Activated CD4-positive, alpha-beta T cell treated with anti-CD3 and anti-CD28 coated beads, Interleukin-10, Interleukin-2, amounts not matched to agents 100 ng/mL and 50 ng/mL, durations not matched to agents 16 hours and 8 hours (primary cell): ENCODE measurements around the gene IGSF21.

Source experiments
- DNase-seq: peaks from one replicate; pipeline ENCODE4 v3.0.0-alpha.2; 2020

IGSF21 gene

DNA sequence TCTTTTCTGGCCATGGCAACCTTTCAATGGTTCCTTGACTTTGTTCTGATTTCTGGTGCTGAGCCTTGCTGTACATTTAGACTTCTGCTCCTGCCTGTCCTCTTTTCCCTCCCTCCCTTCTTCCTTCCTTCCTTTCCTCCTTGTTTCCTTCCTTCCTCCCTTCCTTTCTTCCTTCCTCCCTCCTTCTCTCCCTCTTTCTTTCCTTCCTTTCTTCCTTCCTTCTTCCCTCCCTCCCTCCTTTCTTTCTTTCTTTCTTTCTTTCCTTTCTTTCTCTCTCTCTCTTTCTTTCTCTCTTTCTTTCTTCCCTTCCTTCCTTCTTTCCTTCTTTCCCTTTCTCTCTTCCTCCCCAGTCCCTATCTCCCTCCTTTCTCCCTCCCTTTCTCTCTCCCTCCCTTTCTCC lies 10.4 kb upstream of the IGSF21 start:
- no peak for DNase-seq

DNA sequence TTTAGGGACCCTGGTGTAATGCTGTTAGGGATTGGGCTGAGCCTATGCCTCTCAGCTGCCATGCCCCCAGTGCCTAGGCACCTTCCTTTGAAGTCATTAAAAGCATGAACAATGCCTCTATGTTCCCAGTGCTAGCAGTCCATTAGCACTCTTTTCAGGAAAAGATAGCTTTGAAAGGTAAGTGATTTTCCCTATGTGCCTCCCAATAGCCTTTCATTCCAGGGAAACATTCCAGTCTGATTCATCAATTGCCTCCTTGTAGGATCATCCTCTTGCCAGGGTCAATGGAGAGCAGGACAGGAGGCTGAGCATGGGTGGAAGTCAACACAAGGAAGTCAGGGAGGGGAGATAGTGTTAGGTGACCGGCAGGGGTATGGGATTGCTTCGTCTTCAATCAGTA lies 8.6 kb upstream of the IGSF21 start:
- DNase-seq: no peak

DNA sequence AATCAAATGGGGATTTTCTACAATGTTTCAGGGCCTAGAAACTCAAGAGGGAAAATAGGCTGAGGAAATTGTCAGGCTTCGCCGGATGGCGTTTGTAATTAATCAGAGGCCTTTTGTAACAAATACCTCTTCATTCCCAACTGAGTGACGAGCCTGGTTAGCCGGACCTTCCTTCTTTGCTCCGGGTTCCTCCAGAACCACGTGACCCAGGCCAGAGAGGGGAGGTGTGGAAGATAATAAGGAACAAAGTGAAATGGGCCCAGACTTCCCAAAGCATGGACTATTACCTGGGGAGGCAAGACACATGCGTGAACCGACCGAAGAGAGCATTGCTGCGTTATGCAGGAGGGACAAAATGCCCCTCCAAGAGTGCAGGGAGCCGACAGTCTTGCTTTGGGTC lies 7.5 kb upstream of the IGSF21 start:
- DNase-seq: no peak

DNA sequence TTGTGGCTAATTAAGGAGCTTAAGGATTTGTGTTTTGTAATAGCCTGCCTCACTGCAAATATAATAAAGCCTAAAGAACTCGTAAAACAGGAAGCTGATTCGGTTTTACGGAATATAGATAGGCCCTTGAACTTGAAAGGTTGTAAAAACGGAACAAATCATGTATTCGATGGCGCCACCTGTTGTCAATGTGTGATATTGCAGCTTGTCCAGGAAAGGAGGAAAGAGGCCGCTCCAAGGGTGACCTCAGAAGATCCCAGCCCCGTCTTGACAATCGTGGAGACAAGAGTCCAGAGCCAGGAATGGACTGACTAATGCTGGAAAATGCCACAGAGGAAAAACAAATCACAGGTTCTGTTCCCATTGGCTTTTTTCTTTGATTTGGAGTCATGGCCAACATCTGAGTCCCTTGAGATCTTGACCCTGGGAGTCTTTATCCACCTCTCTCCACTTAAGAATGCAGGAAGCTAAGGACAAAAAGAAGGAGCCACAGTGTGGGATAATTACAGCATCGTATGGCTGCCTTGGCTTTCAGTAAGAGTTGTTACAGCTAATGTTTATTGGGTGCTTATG lies 7.0 kb upstream of the IGSF21 start:
- DNase-seq: peak; percentile 45

DNA sequence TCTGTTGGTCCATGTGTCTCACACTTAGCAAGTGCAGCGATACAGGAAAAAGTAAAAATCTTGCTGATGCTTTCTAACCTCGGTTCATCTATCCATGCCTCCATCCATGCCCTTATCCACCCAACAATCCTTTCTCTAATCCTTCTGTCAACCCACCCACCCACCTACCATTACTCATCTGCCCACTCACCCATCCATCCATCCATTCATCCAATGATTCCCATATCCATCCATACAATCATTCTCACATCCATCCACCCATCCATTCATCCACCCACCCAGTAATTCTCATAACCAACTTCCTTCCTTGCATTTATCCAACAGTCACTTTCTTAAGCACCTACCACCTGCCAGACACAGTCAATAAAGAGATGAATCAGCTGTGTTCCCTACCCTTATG lies 6.1 kb upstream of the IGSF21 start:
- no peak for DNase-seq

DNA sequence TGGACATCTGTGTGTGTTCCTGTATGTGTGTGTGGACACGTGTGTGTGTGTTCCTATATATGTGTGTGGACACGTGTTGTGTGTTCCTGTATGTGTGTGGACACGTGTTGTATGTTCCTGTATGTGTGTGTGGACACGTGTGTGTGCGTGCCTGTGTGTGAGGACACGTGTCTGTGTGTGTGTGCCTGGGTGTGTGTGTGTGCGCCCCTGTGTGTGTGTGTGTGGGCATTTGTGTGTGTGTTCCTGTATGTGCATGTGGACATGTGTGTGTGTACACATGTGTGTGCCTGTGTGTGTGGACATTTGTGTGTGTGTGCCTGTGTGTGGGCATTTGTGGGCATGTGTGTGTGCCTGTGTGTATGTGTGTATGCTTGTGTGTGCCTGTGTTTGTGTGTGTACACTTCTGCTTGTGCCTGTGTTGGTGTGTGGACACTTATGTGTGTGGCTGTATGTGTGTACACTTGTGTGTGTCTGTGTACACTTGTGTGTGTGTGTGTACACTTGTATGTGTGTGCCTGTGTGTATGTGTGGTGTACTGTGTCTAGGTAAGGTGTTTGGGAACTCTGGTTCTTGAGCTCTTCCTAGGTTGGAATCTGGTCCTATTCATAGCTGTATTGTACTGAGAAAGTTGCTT lies 3.7 kb upstream of the IGSF21 start:
- no peak for DNase-seq

DNA sequence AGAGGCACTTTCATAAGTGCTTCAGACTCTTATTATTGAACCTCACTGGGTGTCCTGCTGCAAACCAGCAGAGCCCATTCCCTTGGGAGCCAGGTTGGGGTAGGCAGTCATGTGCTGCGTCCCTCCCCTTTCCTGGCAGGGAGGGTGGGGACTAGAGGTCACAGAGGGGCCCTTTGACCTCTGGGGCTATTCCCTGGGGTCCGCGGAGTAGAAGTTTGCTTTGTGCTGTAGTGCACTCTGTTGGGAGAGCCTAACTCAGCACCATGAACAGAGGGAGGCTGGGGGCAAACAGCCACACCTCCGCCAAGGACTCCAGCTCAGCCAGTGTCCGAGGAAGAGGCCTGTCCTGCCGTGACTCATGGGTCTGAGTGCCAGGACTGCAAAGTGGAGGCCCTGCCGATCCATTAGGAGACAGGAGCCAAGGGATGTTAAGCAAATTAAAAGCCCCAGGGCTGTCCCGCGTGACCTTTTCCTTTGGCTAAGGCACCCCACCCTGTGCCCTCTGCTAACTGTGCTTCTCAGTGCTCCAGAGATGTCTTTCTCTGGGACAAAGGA lies 3.0 kb upstream of the IGSF21 start:
- DNase-seq: no peak

DNA sequence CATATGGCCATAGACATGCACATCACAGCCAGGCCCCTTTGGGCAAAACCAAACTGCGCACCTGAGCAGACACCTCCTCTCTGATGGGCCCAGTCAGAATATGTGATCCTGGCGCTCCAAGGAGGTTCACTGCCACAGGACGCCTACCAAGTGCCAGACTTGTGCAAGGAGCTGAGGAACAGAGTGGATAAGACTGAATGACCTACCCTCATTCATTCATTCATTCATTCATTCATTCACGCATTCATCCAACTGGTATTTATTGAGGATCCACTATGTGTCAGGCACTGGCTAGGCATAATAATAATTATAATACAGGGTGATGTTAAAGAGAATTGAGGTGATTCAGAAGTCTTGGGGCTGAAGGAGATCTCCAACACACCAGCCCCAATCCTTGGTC lies 2.4 kb upstream of the IGSF21 start:
- no peak for DNase-seq

DNA sequence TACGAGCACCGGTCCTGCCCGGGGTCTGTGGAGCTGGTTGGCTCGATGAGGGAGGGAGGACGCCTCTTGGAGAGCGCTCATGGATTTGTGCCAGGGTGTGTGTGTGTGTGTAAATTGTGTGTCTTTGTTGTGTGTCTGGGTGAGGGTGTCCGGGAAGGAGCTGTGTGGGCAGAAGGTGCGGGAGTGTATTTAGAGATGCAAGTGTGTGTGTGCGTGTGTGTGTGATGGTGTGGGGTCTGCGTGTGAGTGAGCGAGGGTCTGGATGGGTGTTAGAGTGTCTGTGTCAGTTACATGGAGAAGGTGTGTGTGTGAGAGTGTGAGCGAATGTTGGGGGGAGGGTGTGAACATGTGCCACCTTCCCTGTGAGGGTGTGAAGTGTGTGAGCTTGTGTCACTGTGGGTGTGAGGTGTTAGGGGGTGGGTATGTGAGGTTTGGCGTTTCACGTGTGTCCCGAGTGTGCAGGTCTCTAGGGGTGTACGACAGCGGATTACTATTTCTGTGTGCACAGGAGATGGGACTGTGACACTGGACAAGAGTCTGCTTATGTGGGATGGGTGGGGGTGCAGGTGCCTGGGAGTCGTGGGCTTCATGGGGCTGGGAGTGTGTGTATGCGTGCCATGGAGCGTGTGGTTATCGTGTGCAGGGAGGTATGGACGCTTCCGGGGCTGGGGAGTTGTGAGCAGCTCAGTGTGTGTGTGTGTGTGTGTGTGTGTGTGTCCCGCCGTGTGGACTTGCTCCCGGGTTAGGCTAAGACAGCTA lies 880 bp downstream of the IGSF21 start:
- DNase-seq: no peak

DNA sequence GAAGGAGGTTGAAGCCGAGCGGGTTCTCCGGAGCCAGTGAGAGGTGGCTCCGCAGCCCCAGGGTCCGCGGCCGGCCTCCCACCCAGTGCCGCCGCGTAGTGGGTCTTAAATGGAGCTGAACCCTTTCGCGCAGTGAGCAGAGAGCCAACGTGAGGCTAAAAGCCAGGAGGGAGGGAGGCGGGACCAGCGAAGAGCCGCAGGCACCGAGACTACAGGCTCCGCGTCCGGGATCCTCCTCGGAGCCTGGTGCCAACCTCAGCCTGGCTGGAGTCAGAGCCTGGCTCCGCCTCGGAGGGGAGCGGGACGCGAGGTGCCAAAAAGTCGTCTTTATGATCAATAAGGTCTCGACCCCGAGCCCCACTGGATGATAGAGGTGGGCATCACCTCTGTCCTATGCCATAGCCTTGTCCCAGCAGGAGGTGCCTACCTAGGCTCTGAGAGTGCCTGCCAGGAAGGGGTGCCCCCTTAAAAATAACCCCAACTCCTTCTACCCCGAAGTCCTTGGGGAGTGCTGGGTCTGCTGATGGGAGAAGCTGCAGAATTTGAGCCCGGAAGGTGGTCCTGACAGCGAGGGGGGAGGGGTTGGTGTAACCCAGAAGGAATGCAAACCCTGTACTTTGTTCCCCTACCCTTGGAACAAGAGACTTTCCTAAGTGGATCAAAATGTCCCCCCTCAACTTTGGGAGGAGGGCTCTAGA lies 1.6 kb downstream of the IGSF21 start:
- no peak for DNase-seq

DNA sequence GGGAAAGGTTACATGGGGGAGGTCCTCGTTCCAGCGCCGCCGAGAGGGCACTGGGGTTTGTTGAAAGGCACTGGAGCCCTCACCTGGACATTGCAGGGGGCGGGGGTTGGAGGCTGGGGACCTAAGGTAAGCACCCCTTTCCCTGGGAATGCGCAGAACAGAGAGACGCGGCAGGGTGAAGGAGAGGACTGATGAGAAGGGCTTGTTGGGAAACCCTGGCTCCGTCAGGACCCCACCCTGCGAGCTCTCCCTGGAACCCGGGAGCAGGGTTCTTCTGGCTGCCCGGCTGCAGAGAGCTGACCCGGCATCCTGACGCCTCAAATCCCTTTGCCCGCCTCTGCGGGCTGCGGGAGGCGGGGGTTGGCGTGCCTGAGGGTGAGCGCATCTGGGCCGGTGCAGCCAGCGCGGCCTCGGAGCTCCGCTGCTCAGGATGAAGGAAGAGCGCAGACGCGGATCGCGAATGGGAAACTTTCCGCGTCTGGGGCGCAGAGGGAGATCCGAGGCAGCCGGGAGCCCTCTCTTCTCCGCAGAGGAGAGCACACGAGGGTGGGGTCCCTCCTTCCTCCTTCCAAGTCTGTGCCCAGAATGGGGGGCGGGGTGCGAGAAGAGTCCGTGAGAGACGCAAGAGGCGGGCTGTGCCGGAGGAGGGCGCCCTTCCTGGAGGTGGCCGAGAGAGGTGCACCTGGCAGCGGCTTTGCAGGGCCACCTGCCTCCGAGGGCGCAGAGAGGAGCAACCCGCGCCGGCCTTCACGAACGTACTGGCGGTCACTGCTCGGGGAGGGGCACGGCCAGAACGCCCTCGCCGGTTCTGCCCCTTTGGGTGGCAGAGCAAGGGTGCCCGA lies 2.4 kb downstream of the IGSF21 start:
- DNase-seq: peak; percentile 17

DNA sequence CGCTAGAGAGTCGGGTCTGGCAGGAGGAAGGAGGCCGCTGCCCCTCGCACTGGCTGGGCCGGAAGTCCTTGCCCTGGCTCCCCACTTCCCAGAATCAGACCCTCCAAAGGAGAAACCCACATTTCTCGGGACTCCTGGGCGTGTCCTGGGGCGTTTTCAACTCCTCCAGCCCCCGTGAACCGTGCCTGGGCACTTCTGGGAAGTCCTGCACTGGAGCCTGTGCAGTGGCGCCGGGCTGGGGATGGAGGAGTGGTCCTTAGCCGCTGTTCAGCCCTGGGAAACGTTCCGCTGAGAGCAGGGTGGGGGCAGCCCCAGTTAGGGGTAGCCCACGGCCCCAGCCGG lies 3.0 kb downstream of the IGSF21 start:
- no peak for DNase-seq

DNA sequence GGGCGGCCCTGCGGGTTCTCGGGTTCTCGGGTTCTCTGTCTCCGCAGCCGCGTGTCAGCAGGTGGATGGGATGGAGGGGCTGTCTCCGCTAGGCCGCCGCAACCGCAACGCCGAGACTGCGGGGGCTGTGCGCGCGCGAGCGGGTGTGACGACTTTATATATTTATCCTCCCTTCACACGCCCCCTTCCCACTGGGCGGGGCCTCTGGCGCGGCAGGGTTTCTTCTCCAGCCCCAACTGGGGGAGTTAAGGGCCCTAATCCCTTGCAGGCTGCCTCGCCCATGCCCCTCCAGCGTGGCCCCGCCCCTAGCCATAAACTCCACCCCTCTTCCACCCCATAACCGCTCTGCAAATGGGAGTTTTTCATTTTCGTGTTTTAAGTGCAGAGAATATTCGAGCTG lies 3.4 kb downstream of the IGSF21 start:
- no peak for DNase-seq

DNA sequence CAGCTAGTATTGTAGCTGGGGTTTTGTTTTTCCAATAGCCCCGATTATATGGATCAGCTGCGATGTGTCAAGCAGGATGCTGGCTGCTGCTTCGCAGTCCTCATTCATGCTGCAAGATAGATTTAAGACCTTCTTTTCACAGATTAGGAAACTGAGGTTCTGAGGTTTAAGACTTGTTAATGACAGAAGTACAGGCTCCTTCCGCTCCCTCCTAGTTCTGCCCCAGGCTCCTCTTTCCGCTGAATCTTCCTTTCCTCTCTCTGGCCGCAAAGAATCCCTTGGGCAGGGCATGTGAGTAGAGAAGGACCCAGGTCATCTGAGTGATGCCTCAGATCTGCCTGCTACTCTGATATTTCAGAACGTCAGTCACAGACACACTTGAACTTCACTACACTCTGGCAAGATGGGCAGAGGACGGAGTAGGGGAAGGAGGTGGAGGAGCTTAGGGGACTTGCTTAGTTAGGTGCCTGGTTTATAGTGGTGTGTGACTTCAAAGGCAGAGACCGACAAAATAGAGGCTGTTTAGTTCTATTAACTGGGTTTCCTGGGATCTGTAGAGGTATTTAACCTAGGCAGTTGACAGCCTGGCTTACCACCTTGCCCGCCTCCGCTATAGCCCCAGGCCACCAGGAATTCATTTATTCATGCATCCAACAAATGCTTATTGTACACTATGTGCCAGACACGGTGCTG lies 4.2 kb downstream of the IGSF21 start:
- DNase-seq: no peak

DNA sequence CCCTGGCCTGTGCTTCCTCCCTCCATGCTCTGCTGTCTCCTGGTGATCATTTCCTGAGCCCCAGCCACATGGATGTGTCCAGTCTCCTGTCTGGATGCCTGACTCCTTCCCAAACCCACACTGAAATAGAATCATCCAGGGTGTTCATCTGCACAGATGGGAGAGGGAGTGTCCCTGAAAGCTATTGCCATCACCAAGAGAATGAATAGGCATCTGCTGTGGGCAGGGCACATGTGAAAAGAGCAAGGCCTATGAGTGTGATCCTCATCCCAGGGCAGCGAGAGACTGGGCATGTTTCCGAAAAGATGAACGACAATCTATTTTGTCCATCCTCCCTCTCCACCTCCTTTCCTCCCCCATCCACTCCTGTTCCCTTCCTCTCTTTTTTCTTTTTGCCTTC lies 5.0 kb downstream of the IGSF21 start:
- no peak for DNase-seq

DNA sequence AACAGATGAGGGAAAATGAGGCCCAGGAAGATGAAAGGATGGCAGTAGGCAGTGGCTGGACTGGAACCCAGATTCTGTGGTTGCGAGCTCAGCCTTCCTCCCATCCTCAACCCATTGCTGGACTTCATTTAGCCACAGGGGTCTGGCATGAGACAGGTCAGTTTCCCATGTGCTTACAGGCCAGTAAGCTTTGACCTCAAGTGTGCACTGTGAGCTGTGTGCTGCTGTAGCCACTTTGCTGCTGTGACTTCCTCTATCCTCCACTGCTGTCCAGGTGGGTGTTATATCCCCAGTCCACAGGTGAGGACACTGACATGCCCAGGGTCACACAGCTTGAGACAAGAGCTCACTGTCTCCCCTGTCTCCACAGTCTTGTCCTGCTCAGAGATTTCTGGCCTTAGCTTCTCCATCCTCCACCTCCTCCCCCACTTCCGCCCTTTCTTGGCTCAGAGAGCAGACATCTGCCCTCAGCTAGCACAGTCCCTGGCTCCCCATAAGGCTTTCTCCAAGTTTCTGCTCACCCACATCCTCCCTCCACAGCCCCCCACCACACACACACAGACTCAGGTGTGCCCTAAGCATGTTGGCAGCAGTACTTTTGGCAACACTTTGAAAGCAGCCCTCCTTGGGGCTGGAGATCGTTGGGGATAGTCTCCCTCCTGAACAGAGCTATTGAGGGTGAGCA lies 7.3 kb downstream of the IGSF21 start:
- DNase-seq: no peak

DNA sequence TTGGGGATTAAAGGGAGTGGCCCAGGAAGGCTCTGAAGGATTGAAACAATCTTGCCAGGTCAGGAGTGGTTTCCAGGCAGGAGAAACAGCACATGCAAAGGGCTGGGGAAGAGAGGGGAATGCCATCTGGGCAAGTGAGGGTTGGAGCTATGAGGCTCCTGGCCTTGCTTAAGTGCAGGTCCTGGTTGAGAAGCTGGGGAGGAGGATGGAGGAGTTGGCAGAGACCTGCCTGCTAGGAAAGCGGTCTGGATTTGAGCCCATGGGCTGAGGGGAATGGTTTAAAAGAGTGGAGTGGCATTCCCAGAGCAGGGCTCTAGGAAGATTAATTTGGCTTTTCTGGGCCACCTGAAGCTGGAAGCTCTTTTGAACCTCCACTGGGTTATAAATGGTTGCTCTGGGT lies 9.2 kb downstream of the IGSF21 start:
- no peak for DNase-seq

DNA sequence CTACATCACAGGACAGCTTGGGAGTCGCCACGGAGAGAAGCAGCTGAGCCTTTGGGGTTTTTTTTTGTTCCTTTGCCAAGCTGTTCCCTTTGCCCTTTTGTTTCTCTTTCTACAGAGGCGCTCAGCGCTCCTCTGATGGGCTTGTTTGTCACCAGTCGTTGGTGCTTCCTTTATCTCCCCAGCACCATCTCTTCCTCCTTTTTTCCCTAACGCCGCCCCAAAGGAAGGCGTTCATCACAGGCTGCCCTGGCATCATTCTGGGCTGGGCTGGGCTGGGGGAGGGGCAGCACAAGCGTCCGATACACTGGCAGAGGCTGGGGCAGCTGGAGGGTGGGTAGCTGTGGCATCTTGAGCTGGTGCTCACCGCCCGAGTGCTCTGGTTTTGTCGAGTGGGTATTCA lies 10.5 kb downstream of the IGSF21 start:
- no peak for DNase-seq

DNA sequence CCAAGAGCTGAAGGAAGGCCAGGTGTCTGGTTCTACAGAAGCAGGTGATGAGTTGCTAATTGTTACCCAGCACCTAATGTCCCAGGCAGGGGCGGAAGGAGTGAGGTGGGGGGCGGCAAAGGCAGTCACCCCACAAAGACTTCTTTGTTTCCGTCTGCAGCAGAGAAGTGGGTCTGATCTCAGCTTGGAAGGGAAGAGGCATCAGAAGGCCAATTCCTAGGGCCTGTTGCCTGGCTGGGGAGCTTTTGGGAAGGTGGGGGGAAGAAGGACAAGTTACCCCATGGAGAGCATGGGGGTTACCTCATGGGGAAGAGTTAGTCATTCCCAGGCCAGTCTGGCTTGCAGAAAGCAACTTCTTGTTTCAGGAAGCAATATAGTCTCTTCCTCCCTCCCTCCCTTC lies 10.9 kb downstream of the IGSF21 start:
- DNase-seq: no peak

DNA sequence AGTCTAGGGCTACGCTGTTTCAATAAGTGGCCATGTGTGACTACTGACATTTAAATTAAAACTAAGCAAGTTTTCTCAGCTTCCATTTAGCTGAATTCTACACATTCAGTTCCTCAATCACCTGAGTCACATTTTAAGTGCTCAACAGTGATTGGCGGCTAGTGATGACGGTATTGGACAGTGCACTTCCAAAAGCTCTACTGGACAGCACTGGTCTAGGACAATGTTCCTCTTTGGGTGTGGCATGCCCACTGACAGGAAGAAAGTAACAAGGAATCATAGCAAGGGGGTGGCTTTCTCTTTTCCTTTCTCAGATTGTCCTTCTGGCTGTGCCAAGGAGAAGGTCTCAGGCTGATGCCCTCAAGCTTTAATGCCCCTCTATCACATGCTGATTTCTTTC lies 11.7 kb downstream of the IGSF21 start:
- DNase-seq: no peak

DNA sequence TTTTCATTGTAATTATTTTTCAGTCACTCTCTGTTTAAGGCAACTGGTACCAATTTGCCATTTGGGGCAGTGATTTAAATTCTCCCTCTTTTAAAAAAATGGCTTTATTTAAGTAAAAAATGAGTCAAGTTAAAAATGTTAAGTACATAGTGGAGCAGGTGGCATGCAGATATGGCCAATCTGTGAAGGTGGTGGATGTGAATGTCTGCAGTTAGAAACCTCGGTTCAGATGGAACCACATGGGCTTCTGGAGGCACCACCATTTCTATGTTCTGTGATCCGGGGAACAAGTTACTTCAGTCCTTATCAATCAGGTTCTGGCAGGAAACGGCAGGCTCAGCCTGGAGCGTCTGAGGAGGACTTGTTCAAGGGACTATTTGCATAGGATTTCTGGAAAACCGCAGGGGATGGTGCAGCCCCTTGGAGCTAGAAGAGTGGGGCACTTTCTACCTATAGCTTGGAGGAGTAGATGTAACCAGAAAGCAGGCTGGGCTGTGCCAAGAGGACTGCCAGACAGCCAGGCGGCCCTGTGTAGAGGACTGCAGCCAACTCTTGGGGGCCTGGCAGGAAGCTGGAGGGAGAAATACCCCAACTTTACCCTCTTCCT lies 12.3 kb downstream of the IGSF21 start:
- DNase-seq: no peak
